ENCODE measurements around the gene IQCN.

Gene IQCN

GRCh38 chr19:18266771-18267686 lies 7.2 kb downstream of the IQCN start:
- DNase-seq (ENCODE audit: low spot score) = no peak
- no peak overlapping the region for H3K27ac ChIP-seq (ENCODE audit: poor library complexity, severe bottlenecking)
- H3K4me1 ChIP-seq (ENCODE audit: insufficient read depth, poor library complexity, severe bottlenecking) = no peaks in the 10 kb centered on the region
- H3K9me3 ChIP-seq (ENCODE audit: severe bottlenecking) = no peaks in the 10 kb centered on the region
- no peak for TF ChIP-seq CTCF (IDR thresholded peaks at IDR 0.05; ENCODE audit: poor library complexity, severe bottlenecking)
- H3K27me3 ChIP-seq (ENCODE audit: insufficient read depth, poor library complexity, severe bottlenecking) = no peaks in the 10 kb centered on the region
- no peak overlapping the region for H3K4me3 ChIP-seq (ENCODE audit: severe bottlenecking)
- no peak for ATAC-seq (ENCODE audit: low read depth)
- no peaks in the 10 kb centered on the region for H3K36me3 ChIP-seq (ENCODE audit: low read depth)

GRCh38 chr19:18265582-18265981 lies 8.7 kb downstream of the IQCN start:
- H3K27ac ChIP-seq (ENCODE audit: poor library complexity, severe bottlenecking) = no peak overlapping the region
- H3K9me3 ChIP-seq (ENCODE audit: severe bottlenecking) = no peaks in the 10 kb centered on the region
- TF ChIP-seq CTCF (IDR thresholded peaks at IDR 0.05; ENCODE audit: poor library complexity, severe bottlenecking) = no peak
- H3K4me1 ChIP-seq (ENCODE audit: insufficient read depth, poor library complexity, severe bottlenecking) = no peaks in the 10 kb centered on the region
- no peak for ATAC-seq (ENCODE audit: low read depth)
- no peaks in the 10 kb centered on the region for H3K36me3 ChIP-seq (ENCODE audit: low read depth)
- H3K27me3 ChIP-seq (ENCODE audit: insufficient read depth, poor library complexity, severe bottlenecking) = no peaks in the 10 kb centered on the region
- DNase-seq (ENCODE audit: low spot score) = no peak
- no peak overlapping the region for H3K4me3 ChIP-seq (ENCODE audit: severe bottlenecking)

GRCh38 chr19:18264971-18265540 lies 9.2 kb downstream of the IQCN start:
- no peak for TF ChIP-seq CTCF (IDR thresholded peaks at IDR 0.05; ENCODE audit: poor library complexity, severe bottlenecking)
- H3K4me3 ChIP-seq (ENCODE audit: severe bottlenecking) = no peak overlapping the region
- DNase-seq (ENCODE audit: low spot score) (no peak), ATAC-seq (ENCODE audit: low read depth) (no peak)
- no peaks in the 10 kb centered on the region for H3K27me3 ChIP-seq (ENCODE audit: insufficient read depth, poor library complexity, severe bottlenecking)
- no peak overlapping the region for H3K27ac ChIP-seq (ENCODE audit: poor library complexity, severe bottlenecking)
- H3K36me3 ChIP-seq (ENCODE audit: low read depth) = no peaks in the 10 kb centered on the region
- H3K4me1 ChIP-seq (ENCODE audit: insufficient read depth, poor library complexity, severe bottlenecking) = no peaks in the 10 kb centered on the region
- no peaks in the 10 kb centered on the region for H3K9me3 ChIP-seq (ENCODE audit: severe bottlenecking)

- no peak for ATAC-seq (ENCODE audit: low read depth)
- H3K4me1 ChIP-seq (ENCODE audit: insufficient read depth, poor library complexity, severe bottlenecking) = no peaks in the 10 kb centered on the region
Observed at GRCh38 chr19:18264137-18264854, 10.0 kb downstream of the IQCN start.

More at GRCh38 chr19:18264137-18264854, 10.0 kb downstream of the IQCN start:
- no peak for TF ChIP-seq CTCF (IDR thresholded peaks at IDR 0.05; ENCODE audit: poor library complexity, severe bottlenecking)
- no peak overlapping the region for H3K4me3 ChIP-seq (ENCODE audit: severe bottlenecking)
- no peaks in the 10 kb centered on the region for H3K27me3 ChIP-seq (ENCODE audit: insufficient read depth, poor library complexity, severe bottlenecking)
- H3K9me3 ChIP-seq (ENCODE audit: severe bottlenecking) = no peaks in the 10 kb centered on the region
- no peak for DNase-seq (ENCODE audit: low spot score)
- H3K36me3 ChIP-seq (ENCODE audit: low read depth) = no peaks in the 10 kb centered on the region
- H3K27ac ChIP-seq (ENCODE audit: poor library complexity, severe bottlenecking) = no peak overlapping the region

All from RWPE2 (cell line).